ENCODE results near the gene BAK1.
"Not testable (repeated sequence)": the region's sequence is repeated elsewhere in the genome, so short reads cannot be mapped to it uniquely, and the experiment has no call there.

Gene BAK1

DNA sequence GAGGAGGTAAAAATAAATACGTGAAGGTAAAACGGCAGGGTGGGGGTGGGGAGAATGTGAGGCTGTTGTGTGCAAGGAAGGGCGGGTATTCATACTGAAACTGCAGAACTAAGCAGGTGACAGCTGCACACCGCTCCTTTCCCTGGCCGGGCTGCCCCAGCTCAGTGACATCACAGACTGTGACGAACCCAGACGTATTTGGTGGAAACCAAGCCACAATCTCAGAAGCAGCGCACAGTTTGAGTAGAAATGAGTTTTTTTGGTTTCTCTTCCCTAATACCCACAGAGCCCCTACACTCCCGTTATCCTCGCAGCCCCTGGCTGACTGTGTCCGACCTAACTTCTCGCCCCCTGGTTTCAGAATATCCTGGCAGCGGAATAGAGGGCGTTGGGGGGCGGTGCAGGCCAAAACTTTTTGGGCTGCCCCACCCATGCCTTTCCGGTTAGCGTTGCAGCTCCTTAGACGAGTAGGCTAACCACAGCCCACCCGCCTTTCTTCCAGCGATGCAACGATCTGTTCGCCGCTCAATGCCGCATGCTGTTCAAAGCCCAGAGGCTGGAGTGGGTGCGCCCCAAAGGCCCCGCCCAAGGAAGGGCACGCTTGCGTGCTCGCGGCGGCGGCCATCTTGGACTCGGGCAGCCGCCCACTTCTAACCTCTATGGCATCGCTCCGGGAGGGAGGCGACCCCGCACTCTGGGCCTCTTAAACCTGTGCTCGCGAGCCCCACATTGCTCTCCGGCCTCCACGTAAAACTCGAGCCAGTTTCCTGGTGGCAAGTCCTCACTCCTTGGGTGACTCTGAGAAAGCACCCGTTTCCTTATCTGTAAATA is 9.1 kb downstream of the BAK1 start:
- peak; percentile 75 to 95 (median 89) for DNase-seq
- intact Hi-C loops (cut with DNase I), result loop anchor here (10.0 kb wide), 1 partner anchor 116 kb away; the partner anchor contains the start of gene ZBTB9

DNA sequence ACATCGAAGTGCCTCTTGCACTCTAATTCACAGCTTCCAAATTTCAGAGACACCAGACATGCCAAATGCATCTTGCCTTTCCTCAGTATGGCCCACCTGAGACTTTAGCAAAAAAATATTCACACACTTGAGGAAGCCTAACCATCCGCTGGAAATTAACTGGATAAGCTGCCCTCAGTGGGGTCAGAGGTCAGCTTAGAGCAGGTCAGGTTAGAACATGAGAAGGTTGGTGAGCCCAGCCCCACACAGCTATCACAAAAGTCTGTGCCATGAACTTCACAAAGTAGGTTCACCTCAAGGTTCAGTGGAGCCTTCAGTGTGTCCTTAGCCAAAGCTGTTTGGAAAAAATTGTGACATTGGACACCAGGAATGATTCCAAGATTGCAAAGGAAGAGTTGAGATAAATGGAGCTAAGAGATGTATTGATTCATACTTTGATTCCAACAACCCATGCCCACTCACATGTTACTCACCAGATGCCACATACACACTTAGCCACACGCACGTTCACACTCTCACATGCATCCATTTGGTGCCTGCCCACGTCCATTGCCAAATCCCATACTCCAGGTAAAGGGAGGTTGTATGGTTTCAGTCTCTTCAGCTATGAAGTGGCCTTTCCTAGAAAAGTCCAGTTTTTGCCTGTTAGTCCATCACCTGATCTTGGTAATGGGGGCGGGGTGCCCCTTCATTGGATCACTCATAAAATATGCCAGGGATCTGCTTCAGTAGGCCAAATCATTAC is 11.1 kb downstream of the BAK1 start:
- intact Hi-C loops (cut with DNase I), result no loop called here
- no peak for DNase-seq

DNA sequence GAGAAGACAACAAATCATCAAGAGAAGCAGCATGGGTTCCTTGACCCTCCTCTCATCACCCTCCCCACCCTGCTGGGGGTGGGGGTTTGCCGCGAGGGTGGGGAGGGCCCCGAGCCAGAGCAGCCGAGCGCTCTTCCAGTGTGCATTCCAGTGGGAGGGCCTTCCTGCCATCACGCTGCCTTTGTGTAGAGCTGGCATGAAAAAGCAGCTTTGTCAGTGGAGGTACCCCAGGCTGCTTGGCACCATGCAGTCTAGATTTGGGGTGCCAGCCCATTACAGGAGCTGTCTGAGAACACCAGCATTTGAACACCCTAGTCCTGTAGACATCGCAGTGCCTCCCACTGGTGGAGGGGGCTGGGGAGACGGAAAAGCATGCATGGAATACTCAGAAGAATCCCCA is 12.2 kb downstream of the BAK1 start:
- intact Hi-C loops (cut with DNase I), result no loop called here
- no peak for DNase-seq

DNA sequence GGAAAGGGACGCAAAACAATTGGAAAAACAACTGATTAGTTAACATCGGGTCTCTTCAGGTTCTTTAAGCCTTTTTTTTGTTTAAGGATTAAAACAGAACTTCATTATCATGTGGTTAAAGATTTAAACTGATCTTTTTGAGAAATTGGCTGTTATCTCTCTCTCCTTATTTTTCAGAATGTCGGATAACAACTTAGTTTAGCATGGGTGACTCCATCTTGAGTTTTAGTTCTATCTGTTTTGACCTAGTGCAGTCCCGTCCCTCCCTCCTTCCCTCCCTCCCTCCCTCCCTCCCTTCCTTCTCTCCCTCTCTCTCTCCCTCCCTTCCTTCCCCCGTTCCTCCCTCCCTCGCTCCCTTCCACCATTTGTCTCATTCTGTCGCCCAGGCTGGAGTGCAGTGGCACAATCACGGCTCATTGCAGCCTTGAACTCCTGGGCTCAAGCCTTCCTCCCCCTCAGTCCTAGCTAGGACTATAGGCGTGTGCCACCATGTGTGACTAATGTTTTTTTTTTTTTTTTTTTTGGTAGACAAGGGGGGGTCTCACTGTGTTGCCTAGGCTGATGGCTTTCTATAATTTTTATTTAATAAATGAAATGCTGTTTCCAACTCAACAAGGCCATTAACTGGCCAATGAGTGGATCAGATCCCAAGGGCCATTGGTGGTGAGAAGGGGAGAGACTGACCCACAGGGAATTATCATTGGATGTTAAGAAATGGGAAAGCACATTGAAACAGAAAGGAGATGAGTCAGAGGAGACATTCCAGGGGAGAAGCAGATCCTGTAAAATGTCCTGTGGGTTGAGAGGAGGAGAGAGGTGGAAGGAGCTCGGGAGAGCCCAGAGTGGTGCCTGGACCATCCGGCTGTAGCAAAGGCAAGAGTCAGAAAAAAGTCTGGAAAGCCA is 13.6 kb downstream of the BAK1 start:
- intact Hi-C loops (cut with DNase I), result no loop called here
- no peak for DNase-seq

DNA sequence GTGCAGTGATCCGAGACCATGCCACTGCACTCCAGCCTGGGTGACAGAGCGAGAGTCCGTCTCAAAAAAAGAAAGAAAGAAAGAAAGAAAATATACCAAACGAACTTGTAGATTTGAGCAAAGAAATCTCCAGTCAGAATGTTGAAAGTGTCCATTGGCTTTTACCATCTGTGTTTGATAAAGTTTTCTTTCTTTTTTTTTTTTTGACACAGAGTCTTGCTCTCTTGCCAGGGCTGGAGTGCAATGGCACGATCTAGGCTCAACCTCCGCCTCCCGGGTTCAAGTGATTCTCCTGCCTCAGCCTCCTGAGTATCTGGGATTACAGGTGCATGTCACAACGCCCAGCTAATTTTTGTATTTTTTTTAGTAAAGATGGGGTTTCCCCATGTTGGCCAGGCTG is 21.3 kb downstream of the BAK1 start:
- intact Hi-C loops (cut with DNase I), result no loop called here
- no peak for DNase-seq

DNA sequence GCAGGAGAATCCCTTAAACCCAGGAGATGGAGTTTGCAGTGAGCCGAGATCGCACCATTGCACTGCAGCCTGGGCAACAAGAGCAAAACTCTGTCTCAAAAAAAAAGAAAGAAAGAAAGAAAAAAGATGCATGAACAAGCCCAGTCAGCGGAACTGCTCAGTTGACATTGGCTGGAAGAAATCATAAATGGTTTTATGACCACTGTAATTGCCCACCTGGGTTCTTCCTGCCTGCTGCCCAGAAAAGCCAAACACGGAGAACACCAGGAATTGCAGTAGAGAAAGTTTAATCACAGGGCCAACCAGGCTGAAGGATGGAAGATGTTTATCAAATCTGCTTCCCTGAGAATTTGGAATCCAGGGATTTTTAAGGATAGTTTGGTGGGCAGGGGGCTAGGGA is 22.7 kb downstream of the BAK1 start:
- DNase-seq, result no peak
- intact Hi-C loops (cut with DNase I), result no loop called here

DNA sequence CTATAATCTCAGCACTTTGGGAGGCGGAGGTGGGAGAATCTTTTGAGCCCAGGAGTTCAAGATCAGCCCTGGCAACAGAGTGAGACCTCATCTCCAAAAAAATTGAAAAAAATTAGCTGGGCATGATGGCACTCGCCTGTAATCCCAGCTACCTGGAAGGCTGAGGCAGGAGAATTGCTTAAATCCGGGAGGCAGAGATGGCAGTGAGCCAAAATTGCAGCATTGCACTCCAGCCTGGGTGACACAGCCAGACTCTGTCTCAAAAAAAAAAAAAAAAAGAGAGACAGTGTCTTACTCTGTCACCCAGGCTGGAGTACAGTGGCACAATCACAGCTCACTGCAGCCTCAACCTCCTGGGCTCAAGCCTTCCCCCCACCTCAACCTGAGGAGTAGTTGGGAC is 27.2 kb downstream of the BAK1 start:
- intact Hi-C loops (cut with DNase I), result not testable (repeated sequence)
- DNase-seq, result peak in 1 of 42 donors; percentile 7

DNA sequence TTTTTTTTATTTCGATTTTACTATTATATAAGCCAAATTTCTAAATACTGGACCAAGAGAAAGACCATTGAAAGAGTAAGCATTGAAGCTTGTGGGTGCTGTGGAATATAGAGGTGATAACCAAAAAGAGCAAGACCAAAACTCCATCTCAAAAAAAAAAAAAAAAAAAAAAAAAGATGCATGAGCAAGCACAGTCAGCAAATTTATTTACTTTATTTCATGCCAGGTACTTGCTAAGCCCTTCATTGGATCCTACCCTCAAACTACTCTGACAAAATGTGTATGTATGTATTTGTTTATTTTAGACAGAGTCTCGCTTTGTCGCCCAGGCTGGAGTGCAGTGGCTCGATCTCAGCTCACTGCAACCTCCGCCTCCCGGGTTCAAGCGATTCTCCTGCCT is 27.8 kb downstream of the BAK1 start:
- no peak for DNase-seq
- intact Hi-C loops (cut with DNase I), result no loop called here

DNA sequence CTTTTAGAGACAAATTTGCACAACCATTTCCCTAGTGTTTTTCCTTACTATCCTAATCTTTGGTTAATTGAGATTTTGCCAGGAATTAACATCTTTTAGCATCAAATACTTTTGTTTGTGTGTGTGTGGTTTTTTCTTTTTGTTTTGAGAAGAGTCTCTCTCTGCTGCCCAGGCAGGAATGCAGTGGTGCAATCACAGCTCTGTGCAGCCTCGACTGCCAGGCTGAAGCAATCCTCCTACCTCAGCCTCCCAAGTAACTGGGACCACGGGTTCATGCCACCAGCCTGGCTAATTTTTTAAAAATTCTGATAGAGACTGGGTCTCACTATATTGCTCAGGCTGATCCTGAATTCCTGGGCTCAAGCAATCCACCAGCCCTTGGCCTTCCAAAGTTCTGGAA is 28.5 kb downstream of the BAK1 start:
- intact Hi-C loops (cut with DNase I), result no loop called here
- no peak for DNase-seq

DNA sequence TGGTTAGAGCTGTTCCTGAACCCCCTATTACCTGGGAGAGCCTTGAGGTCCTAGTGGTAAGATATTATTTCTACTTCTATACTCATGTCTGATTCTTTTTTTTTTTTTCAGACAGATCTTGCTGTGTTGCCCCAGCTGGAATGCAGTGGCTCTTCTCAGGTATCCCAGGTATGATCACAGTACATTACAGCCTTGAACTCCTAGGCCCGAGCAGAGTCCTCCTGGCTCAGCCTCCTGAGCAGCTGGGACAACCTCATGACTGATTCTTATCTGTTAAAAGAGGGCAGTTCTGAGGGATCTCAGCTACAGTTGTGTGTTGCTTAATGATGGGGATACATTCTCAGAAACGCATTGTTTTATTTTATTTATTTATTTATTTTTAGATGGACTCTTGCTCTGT is 30.2 kb downstream of the BAK1 start:
- intact Hi-C loops (cut with DNase I), result no loop called here
- DNase-seq, result no peak

DNA sequence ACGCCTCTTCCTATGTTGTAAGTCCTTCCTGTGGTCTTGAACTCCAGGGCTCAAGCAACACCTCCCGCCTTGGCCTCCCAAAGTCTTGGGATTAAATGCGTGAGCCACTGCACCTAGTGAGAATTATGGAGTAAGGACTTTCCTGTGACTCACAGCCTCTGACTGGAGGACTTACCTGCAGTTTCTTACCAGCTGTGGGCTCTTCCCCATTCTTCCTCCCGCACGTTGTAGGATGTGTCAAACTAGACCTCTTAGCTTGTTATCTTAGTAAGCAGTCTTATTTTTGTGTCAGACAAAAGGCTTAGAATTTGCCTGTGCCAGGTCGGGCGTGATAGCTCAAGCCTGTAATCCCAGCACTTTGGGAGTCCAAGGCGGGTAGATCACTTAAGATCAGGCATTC is 30.9 kb downstream of the BAK1 start:
- intact Hi-C loops (cut with DNase I), result no loop called here
- DNase-seq, result no peak

DNA sequence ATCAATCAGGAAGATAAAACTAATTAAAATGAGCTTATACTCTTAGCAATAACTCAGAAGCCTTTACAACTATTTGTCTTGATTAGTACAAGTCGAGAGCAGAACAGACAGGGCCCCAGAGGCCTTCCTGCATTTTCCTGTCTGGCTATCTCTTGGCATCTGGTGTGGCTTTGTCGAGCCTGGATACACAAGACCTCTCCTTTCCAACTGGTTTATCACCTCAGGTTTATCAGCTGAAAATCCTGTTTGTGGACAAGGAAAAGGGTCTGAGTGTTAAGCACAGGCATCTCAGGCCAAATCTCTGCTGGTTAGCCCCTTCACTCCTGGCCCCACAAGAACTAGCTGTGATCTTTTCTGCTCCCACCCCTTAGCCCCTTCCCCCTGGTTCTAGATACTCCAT is 32.6 kb downstream of the BAK1 start:
- no peak for DNase-seq
- intact Hi-C loops (cut with DNase I), result no loop called here

DNA sequence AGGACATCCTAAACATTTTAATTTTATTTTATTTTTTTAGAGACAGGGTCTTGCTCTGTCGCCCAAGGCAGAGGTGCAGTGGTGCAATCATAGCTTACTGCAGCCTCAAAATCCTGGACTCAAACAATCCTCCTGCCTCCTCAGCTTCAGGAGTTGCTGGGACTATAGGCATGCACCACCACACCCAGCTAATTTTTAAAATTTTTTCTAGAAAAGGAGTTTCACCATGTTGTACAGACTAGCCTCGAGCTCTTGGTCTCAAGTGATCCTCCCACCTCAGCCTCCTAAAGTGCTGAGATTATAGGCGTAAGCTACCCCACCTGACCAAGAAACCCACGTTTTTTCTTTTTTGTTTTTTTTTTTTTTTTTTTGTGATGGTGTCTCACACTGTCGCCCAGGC is 33.3 kb downstream of the BAK1 start:
- intact Hi-C loops (cut with DNase I), result no loop called here
- no peak for DNase-seq

DNA sequence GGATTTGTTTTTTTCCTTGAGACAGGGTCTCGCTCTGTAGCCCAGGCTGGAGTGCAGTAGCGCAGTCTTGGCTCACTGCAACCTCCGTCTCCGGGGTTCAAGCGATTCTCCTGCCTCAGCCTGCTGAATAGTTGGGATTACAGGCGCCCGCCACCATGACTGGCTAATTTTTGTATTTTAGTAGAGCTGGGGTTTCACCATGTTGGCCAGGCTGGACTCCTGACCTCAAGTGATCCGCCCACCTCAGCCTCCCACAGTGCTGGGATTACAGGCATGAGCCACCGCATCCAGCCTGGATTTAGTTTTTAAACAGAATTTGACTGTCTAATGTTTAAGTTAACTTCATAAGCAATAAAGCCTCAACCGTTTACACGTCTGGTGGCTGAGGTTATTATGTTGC is 34.8 kb downstream of the BAK1 start:
- DNase-seq; intact Hi-C loops (cut with DNase I): not testable (repeated sequence)

DNA sequence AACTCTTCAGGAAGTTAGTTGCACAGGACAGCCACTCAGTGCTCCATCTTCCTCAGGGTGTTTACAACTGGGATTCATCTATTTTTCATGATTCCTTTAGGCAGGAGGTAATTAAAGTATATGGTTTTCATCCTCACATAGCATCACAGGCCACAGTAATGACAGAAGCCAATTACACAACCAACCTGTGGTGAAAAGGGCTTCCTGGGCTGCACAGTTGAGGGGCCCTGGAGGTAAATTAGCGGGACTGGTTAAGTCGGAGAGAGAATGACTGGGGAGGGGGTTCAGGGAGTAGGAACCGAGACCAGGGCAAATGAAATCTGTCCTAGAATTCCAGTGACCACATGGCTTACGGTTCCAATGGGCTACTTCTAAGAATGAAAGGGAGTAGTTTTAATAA is 37.0 kb downstream of the BAK1 start:
- no peak for DNase-seq
- intact Hi-C loops (cut with DNase I), result no loop called here

DNA sequence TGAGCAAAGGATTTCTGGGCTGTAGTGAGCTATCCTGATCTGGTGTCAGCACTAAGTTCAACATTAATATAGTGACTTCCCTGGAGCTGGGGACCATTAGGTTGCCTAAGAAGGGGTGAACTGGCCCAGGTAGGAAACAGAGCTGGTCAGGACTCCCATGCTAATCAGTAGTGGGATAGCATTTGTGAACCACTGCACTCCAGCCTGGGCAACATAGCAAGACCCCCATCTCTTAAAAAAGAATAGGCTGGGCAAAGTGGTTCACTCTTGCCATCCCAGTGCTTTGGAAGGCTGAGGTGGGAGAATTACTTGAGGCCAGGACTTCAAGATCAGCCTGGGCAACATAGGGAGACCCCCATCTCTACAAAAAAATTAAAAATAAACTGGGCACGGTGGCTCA is 39.3 kb downstream of the BAK1 start:
- DNase-seq, result no peak
- intact Hi-C loops (cut with DNase I), result no loop called here

DNA sequence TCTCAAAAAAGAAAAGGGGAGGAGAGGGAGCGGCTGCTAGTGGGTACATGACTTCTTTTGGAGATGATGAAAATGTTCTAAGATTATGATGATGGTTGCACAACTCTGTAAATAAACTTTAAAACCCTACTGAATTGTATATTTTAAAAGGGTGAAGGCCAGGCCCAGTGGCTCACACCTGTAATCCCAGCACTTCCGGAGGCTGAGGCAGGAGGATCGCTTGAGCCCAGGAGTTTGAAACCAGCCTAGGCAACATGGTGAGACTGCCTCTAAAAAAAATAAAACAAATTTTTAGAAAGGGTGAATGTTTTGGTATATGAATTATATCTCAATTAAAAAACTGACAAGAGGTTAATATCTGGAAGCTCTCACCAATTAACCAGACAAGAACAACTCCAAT is 45.4 kb downstream of the BAK1 start:
- intact Hi-C loops (cut with DNase I), result no loop called here
- DNase-seq, result no peak

DNA sequence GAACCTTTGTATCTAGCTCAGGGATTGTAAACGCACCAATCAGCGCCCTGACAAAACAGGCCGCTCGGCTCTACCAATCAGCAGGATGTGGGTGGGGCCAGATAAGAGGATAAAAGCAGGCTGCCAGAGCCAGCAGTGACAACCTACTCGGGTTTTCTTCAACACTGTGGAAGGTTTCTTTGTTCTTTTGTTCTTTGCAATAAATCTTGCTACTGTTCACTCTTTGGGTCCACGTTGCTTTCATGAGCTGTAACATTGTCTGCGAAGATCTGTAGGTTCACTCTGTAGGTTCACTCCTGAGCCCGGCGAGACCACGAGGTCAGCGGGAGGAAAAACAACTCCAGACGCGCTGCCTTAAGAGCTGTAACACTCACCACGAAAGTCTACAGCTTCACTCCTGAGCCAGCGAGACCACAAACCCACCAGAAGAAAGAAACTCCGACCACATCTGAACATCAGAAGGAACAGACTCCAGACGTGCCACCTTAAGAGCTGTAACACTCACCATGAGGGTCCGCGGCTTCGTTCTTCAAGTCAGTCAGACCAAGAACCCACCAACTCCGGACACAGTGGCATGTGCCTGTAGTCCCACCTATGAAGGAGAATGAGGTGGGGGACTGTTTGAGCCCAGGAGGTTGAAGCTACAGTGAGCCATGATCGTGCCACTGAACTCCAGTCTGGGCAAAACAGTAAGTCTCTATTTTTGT is 46.8 kb downstream of the BAK1 start:
- DNase-seq; intact Hi-C loops (cut with DNase I): not testable (repeated sequence)

DNA sequence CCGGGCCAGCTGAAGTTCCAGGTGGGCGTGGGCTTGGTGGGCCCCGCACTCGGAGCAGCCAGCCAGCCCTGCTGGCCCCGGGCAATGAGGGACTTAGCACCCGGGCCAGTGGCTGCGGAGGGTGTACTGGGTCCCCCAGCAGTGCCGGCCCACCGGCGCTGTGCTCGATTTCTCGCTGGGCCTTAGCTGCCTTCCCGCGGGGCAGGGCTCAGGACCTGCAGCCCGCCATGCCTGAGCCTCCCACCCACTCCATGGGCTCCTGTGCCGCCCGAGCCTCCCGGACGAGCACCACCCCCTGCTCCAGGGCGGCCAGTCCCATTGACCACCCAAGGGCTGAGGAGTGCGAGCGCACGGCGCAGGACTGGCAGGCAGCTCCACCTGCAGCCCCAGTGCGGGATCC is 47.6 kb downstream of the BAK1 start:
- DNase-seq; intact Hi-C loops (cut with DNase I): not testable (repeated sequence)

Data from head of caudate nucleus (tissue), 42 donors.